Measurements from ENCODE around the gene DYNC2LI1. TPM values are rescaled to one million over a fixed set of nuclear protein-coding genes. Genes with fewer than 3 reads are reported as not detected.

The DYNC2LI1 gene
- total and polyA plus RNA-seq, 8 donors = 3.5 to 43.1 (median 26.4) TPM

DNA sequence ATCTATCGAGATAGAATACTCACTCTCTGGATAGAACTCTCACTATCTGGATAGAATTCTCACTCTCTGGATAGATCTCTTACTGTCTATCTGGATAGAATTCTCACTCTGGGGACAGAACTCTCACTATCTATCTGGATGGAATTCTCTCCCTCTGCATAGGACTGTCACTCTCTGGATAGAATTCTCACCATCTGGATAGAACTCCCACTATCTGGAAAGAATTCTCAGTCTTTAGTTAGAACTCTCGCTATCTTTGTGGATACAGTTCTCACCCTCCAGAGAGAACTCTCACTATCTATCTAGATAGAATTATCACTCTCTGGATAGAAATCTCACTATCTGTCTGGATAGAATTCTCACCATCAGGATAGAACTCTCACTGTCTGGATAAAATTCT lies 81.5 kb downstream of the DYNC2LI1 start:
- TF ChIP-seq, protein P1, sequence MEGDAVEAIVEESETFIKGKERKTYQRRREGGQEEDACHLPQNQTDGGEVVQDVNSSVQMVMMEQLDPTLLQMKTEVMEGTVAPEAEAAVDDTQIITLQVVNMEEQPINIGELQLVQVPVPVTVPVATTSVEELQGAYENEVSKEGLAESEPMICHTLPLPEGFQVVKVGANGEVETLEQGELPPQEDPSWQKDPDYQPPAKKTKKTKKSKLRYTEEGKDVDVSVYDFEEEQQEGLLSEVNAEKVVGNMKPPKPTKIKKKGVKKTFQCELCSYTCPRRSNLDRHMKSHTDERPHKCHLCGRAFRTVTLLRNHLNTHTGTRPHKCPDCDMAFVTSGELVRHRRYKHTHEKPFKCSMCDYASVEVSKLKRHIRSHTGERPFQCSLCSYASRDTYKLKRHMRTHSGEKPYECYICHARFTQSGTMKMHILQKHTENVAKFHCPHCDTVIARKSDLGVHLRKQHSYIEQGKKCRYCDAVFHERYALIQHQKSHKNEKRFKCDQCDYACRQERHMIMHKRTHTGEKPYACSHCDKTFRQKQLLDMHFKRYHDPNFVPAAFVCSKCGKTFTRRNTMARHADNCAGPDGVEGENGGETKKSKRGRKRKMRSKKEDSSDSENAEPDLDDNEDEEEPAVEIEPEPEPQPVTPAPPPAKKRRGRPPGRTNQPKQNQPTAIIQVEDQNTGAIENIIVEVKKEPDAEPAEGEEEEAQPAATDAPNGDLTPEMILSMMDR (IDR thresholded peaks at IDR 0.05) = no peak
- TF ChIP-seq POLR2A (IDR thresholded peaks at IDR 0.05) (no peak), EP300 (IDR thresholded peaks at IDR 0.05) (no peak), POLR2AphosphoS5 (IDR thresholded peaks at IDR 0.05) (no peak)

More for the DNA sequence above, 81.5 kb downstream of the DYNC2LI1 start:
- intact Hi-C loops (cut with DNase I; ENCODE audit: low total_unique reads) = no loop called here
- Histone ChIP-seq H3K9me3 (no peaks in the 10 kb centered on the region), H3K4me1 (no peaks in the 10 kb centered on the region), H3K27me3 (peaks cover 0 to 47% (median 6%) of the 10 kb centered on the region in 3 donors), H3K4me3 (no peak overlapping the region), H3K27ac (no peak overlapping the region), H3K36me3 (no peaks in the 10 kb centered on the region)
- no peak for DNase-seq
- 83 to 88% (median 83%) methylated on average over 2 of the region's 2 CpGs for WGBS, 5 donors

Small RNAs within 50 kb of the gene (small RNA-seq; reads per million reads assigned to genes)
- 0 reads per million in 4 donors for gene RN7SKP66

Other genes starting within 250 kb of the DYNC2LI1 start
- gene THADA, start 178.0 kb upstream of the DYNC2LI1 start, total RNA-seq = 100 to 1,000 TPM in 1 of 5 donors, 10 to 100 TPM in 4; 30.4 to 109 (median 39.3) TPM
- gene THADA, start 178.0 kb upstream of the DYNC2LI1 start, polyA plus RNA-seq = 10 to 100 TPM in 1 of 3 donors, 1 to 10 TPM in 2; 8.0 to 12.7 (median 9.0) TPM
- 100 to 1,000 TPM in 1 of 5 donors, 10 to 100 TPM in 3, 1 to 10 TPM in 1; 8.5 to 130 (median 55.8) TPM for gene PLEKHH2, start 136.8 kb upstream of the DYNC2LI1 start, total RNA-seq
- gene PLEKHH2, start 136.8 kb upstream of the DYNC2LI1 start, polyA plus RNA-seq = 1 to 10 TPM; 1.8 to 5.2 (median 2.6) TPM
- 1 to 10 TPM in 1 of 5 donors, not detected in 4; 1.3 TPM for gene C1GALT1C1L, start 97.6 kb upstream of the DYNC2LI1 start, total RNA-seq
- gene C1GALT1C1L, start 97.6 kb upstream of the DYNC2LI1 start, polyA plus RNA-seq = under 1 TPM in 1 of 3 donors, not detected in 2; 0.63 TPM
- gene ABCG5, start 64.8 kb downstream of the DYNC2LI1 start, total RNA-seq = under 1 TPM in 1 of 5 donors, not detected in 4; 0.92 TPM
- gene ABCG5, start 64.8 kb downstream of the DYNC2LI1 start, polyA plus RNA-seq = not detected
- gene ABCG8, start 64.9 kb downstream of the DYNC2LI1 start, total RNA-seq = 1 to 10 TPM in 3 of 5 donors, not detected in 2; 1.1 to 8.9 (median 6.7) TPM
- not detected for gene ABCG8, start 64.9 kb downstream of the DYNC2LI1 start, polyA plus RNA-seq
- 100 to 1,000 TPM in 1 of 5 donors, 10 to 100 TPM in 4; 18.1 to 124 (median 67.9) TPM for gene LRPPRC, start 221.9 kb downstream of the DYNC2LI1 start, total RNA-seq
- 10 to 100 TPM; 12.6 to 26.7 (median 21.5) TPM for gene LRPPRC, start 221.9 kb downstream of the DYNC2LI1 start, polyA plus RNA-seq

Data from stomach (tissue), 9 donors.